ENCODE data around the gene HAPLN2.
A peak's percentile ranks its signal among the peaks of the same experiment; 100 is the strongest.

Gene HAPLN2

DNA sequence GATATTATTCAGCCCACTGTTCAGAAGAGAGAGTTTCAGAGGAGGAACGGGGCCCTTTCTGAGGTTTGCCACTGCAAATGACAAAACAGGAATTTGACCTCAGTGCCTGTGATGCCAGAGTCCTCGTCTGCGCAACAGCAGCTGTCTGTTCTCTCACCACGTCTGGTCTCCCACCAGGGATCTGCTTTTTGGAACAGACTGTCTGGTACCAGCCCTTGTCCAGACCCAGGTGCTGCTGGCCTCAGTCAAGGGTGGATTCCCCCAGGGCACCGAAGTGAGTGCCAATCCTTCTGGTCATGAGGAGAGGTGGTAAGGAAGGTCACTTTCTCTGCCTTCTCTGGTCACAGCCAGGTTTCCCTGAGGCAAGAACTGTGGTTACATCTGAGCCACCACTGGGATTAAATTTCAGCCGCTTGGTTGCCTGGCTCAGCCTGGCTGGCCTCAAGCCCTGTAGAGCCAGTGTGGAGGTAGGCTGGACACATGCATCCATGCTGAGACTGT is 20.4 kb downstream of the HAPLN2 start:
- Histone ChIP-seq H3K27ac (ENCODE audit: poor library complexity, severe bottlenecking) (no peak overlapping the region), H3K36me3 (ENCODE audit: low read depth) (no peaks in the 10 kb centered on the region), H3K9me3 (ENCODE audit: severe bottlenecking) (no peaks in the 10 kb centered on the region), H3K27me3 (ENCODE audit: insufficient read depth, poor library complexity, severe bottlenecking) (peaks cover 87% of the 10 kb centered on the region), H3K4me1 (ENCODE audit: insufficient read depth, poor library complexity, severe bottlenecking) (no peaks in the 10 kb centered on the region), H3K4me3 (ENCODE audit: severe bottlenecking) (no peak overlapping the region)
- no peak for DNase-seq (ENCODE audit: low spot score)
- peak; percentile 36; the same call in 1 of the 3 replicates for ATAC-seq (ENCODE audit: low read depth)
- no peak for TF ChIP-seq CTCF (IDR thresholded peaks at IDR 0.05; ENCODE audit: poor library complexity, severe bottlenecking)

- Histone ChIP-seq H3K4me3 (ENCODE audit: severe bottlenecking) (no peak overlapping the region), H3K36me3 (ENCODE audit: low read depth) (no peaks in the 10 kb centered on the region), H3K27me3 (ENCODE audit: insufficient read depth, poor library complexity, severe bottlenecking) (peaks cover 96% of the 10 kb centered on the region), H3K4me1 (ENCODE audit: insufficient read depth, poor library complexity, severe bottlenecking) (no peaks in the 10 kb centered on the region), H3K27ac (ENCODE audit: poor library complexity, severe bottlenecking) (no peak overlapping the region), H3K9me3 (ENCODE audit: severe bottlenecking) (no peaks in the 10 kb centered on the region)
- TF ChIP-seq CTCF (IDR thresholded peaks at IDR 0.05; ENCODE audit: poor library complexity, severe bottlenecking), result no peak
- ATAC-seq (ENCODE audit: low read depth), result no peak
- no peak for DNase-seq (ENCODE audit: low spot score)
Observed at GRCh38 chr1:156640842-156641706, 21.9 kb downstream of the HAPLN2 start.

DNA sequence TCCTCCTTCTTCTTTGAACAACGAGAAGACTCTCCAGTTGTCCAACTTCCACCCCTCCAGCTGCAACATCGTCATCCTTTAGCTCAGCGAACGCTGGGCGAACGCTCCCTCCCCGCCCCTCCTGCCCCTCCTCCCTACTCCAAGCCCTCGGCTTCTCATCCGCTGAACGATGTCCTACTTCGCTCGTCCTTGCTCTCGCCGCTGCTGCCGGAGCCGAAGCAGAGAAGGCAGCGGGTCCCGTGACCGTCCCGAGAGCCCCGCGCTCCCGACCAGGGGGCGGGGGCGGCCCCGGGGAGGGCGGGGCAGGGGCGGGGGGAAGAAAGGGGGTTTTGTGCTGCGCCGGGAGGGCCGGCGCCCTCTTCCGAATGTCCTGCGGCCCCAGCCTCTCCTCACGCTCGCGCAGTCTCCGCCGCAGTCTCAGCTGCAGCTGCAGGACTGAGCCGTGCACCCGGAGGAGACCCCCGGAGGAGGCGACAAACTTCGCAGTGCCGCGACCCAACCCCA is 22.6 kb downstream of the HAPLN2 start, which contains the start of gene BCAN:
Gene BCAN, plus strand, starts transcription at position 357 of the 504 bp plus-strand sequence. CDS start 3,938 bp downstream, outside the sequence.
- DNase-seq (ENCODE audit: low spot score) (no peak), ATAC-seq (ENCODE audit: low read depth) (peak; percentile 17; the same call in 2 of the 3 replicates)
- no peak for TF ChIP-seq CTCF (IDR thresholded peaks at IDR 0.05; ENCODE audit: poor library complexity, severe bottlenecking)

GRCh38 chr1:156642265-156643048 is 23.2 kb downstream of the HAPLN2 start:
- TF ChIP-seq CTCF (IDR thresholded peaks at IDR 0.05; ENCODE audit: poor library complexity, severe bottlenecking), result no peak
- Histone ChIP-seq H3K27ac (ENCODE audit: poor library complexity, severe bottlenecking) (no peak overlapping the region), H3K27me3 (ENCODE audit: insufficient read depth, poor library complexity, severe bottlenecking) (peaks cover 95% of the 10 kb centered on the region), H3K4me3 (ENCODE audit: severe bottlenecking) (no peak overlapping the region), H3K4me1 (ENCODE audit: insufficient read depth, poor library complexity, severe bottlenecking) (no peaks in the 10 kb centered on the region), H3K36me3 (ENCODE audit: low read depth) (no peaks in the 10 kb centered on the region), H3K9me3 (ENCODE audit: severe bottlenecking) (no peaks in the 10 kb centered on the region)
- ATAC-seq (ENCODE audit: low read depth), result no peak
- no peak for DNase-seq (ENCODE audit: low spot score)

More for the DNA sequence above, 22.6 kb downstream of the HAPLN2 start, which contains the start of gene BCAN:
- H3K9me3 ChIP-seq (ENCODE audit: severe bottlenecking), result no peaks in the 10 kb centered on the region
- H3K27me3 ChIP-seq (ENCODE audit: insufficient read depth, poor library complexity, severe bottlenecking), result peaks cover 94% of the 10 kb centered on the region
- H3K27ac ChIP-seq (ENCODE audit: poor library complexity, severe bottlenecking), result no peak within 1 kb of the TSS
- no peak within 1 kb of the TSS for H3K4me3 ChIP-seq (ENCODE audit: severe bottlenecking)
- H3K36me3 ChIP-seq (ENCODE audit: low read depth), result no peaks in the 10 kb centered on the region
- H3K4me1 ChIP-seq (ENCODE audit: insufficient read depth, poor library complexity, severe bottlenecking), result no peaks in the 10 kb centered on the region
